Keratinocyte (primary cell): Measurements from ENCODE around the gene TEKT2. TPM values are rescaled to one million over a fixed set of nuclear protein-coding genes. Genes with fewer than 3 reads are reported as not detected.

Experiments
- DNase-seq: peaks from one replicate; pipeline ENCODE4 v3.0.0-alpha.2; 2011; ENCODE audit warnings: low read depth, missing footprints, low spot score
- FAIRE-seq: peaks from 2 replicates; lab custom pipeline; 2011; peaks lifted over from hg19 to GRCh38; lab: Jason Lieb, UNC
- H2AFZ ChIP-seq: 2 replicates; pipeline ENCODE4 v1.6.0; 2012; ENCODE audit warnings: low read length, control low read depth, inconsistent platforms; ENCODE audit not compliant: control insufficient read depth
- H3K27ac ChIP-seq: 2 replicates; pipeline ENCODE4 v1.5.1; 2011; ENCODE audit warnings: low read length; ENCODE audit not compliant: control insufficient read depth, insufficient read depth
- H3K27me3 ChIP-seq: 3 replicates; pipeline ENCODE4 v1.6.0; 2011; ENCODE audit warnings: low read length; ENCODE audit not compliant: control insufficient read depth, insufficient read depth; ENCODE audit errors: extremely low read depth
- H3K36me3 ChIP-seq, 2 experiments: 2 replicates in 1 of 2; 3 replicates in 1 of 2; pipeline ENCODE4 v1.5.1; 2011; ENCODE audit warnings: low read length in 2 of 2, mild to moderate bottlenecking in 1 of 2; ENCODE audit not compliant: control insufficient read depth in 2 of 2, insufficient read depth in 2 of 2; ENCODE audit errors: extremely low read depth in 1 of 2
- H3K4me1 ChIP-seq: 3 replicates; pipeline ENCODE4 v1.5.1; 2011; ENCODE audit warnings: low read length; ENCODE audit not compliant: control insufficient read depth, insufficient read depth; ENCODE audit errors: extremely low read depth
- H3K4me2 ChIP-seq: 3 replicates; pipeline ENCODE4 v1.6.0; 2011; ENCODE audit warnings: low read depth, low read length; ENCODE audit not compliant: control insufficient read depth, insufficient read depth; ENCODE audit errors: extremely low read depth
- H3K4me3 ChIP-seq, 3 experiments: fragments of 200-600 bp in 1 of 3; sonication (generic) in 1 of 3; 2 replicates in 2 of 3; 3 replicates in 1 of 3; pipeline ENCODE4 v1.5.1; 2011 to 2016; ENCODE audit warnings: low read length in 3 of 3, mild to moderate bottlenecking in 3 of 3, control low read depth in 2 of 3, inconsistent platforms in 1 of 3, low read depth in 1 of 3, mixed read lengths in 1 of 3, mixed run types in 1 of 3, moderate library complexity in 1 of 3; ENCODE audit not compliant: control insufficient read depth in 2 of 3, insufficient read depth in 2 of 3; ENCODE audit errors: extremely low read depth in 1 of 3
- H3K79me2 ChIP-seq: 2 replicates; pipeline ENCODE4 v1.6.0; 2012; ENCODE audit warnings: low read length; ENCODE audit not compliant: control insufficient read depth, insufficient read depth
- H3K9ac ChIP-seq: 3 replicates; pipeline ENCODE4 v1.6.0; 2011; ENCODE audit warnings: low read length; ENCODE audit not compliant: control insufficient read depth, insufficient read depth; ENCODE audit errors: extremely low read depth
- H3K9me1 ChIP-seq: 3 replicates; pipeline ENCODE4 v1.6.0; 2011; ENCODE audit warnings: low read length; ENCODE audit not compliant: control insufficient read depth, insufficient read depth; ENCODE audit errors: extremely low read depth
- H3K9me3 ChIP-seq: 2 replicates; pipeline ENCODE4 v1.5.1; 2012; ENCODE audit warnings: low read depth, low read length; ENCODE audit not compliant: control insufficient read depth
- H4K20me1 ChIP-seq: 3 replicates; pipeline ENCODE4 v1.6.0; 2011; ENCODE audit warnings: low read length; ENCODE audit not compliant: control insufficient read depth, insufficient read depth; ENCODE audit errors: extremely low read depth
- EZH2 ChIP-seq: IDR thresholded peaks from one replicate; pipeline ENCODE4 v1.6.1; 2012; ENCODE audit warnings: inconsistent platforms, mild to moderate bottlenecking, low read length, moderate library complexity
- dilution Hi-C: fragments of 300-500 bp; cut with MboI; formaldehyde crosslinking; loops from one replicate; pipeline ENCODE4 v1.7.0; 2020; ENCODE audit warnings: low sequenced_read_pairs; ENCODE audit not compliant: extremely low pct_ligation_motif_present
- polyA plus RNA-seq, 5 experiments: library from polyadenylated mRNA; depleted of rRNA in 3 of 5; stranded (reverse) in 3 of 5; stranded (forward) in 1 of 5; unstranded in 1 of 5; fragments of >200 nt; gene quantifications; 1 replicate in 1 of 5; 2 replicates in 3 of 5; 3 replicates in 1 of 5; pipeline versions ENCODE4 v1.2.1 to v1.2.3, GENCODE V29; 2011 to 2012; ENCODE audit warnings: missing spikeins in 2 of 5, low read depth in 1 of 5, low replicate concordance in 1 of 5
- TF ChIP-seq, protein P1 (sequence below), 3 experiments: IDR thresholded peaks in 1 of 3; conservative IDR thresholded peaks in 1 of 3; optimal IDR thresholded peaks in 1 of 3; 2 replicates in 2 of 3; 3 replicates in 1 of 3; pipeline versions ENCODE3 to v1.5.1; 2011; ENCODE audit warnings: low read length in 3 of 3, mild to moderate bottlenecking in 3 of 3, moderate library complexity in 2 of 3, control low read depth in 1 of 3, inconsistent platforms in 1 of 3; ENCODE audit not compliant: insufficient read depth in 2 of 3; ENCODE audit errors: extremely low read depth in 1 of 3

Gene TEKT2
- polyA plus RNA-seq, 1 donor (not counting 4 experiments of a cell fraction or from before 2014, with no cell fraction given) = 0.03 TPM

DNA sequence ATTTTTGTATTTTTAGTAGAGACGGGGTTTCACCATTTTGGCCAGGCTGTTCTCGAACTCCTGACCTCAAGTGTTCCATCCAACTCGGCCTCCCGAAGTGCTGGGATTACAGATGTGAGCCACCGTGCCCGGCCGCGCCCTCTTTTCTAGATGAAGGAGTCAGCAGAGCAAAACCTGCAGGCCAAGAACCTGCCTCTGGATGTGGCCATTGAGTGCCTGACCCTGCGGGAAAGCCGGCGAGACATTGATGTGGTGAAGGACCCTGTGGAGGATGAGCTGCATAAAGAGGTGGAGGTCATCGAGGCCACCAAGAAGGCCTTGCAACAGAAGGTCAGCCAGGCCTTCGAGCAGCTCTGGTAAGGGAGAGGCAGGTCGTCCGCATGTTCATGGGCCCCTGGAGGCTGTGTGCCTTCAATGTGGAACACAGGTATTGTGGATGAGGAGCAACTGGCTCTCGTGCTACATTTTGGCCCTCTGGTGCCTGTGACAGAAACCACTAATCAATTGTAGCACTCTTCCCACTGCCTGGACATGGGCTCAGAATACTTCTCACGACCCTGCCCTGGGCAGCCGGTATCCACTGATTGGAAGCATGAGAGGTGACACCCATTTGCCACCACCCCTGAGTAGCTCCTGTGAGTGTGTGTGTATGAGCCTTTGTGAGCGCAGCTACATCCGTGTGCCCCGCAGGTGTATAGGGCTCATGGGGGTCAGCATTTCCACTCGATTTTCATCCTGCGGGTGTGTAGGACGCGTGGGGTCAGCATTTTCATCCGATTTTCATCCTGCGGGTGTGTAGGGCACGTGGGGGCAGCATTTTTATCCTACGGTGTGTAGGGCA is 2.0 kb downstream of the TEKT2 start:
- Histone ChIP-seq H3K9me3 (no peaks in the 10 kb centered on the region), H3K9me1 (no peaks in the 10 kb centered on the region), H3K79me2 (peaks cover 21% of the 10 kb centered on the region), H3K4me3 (no peak overlapping the region), H3K36me3 (peaks cover 0 to 6% of the 10 kb centered on the region in 2 experiments), H3K27ac (no peak overlapping the region), H3K4me2 (no peak overlapping the region), H4K20me1 (no peaks in the 10 kb centered on the region), H3K4me1 (peaks cover 29% of the 10 kb centered on the region), H3K27me3 (no peaks in the 10 kb centered on the region), H3K9ac (no peak overlapping the region), H2AFZ (no peak overlapping the region)
- dilution Hi-C loops = no loop called here
- no peak for FAIRE-seq
- no peak for DNase-seq
- TF ChIP-seq, protein P1, sequence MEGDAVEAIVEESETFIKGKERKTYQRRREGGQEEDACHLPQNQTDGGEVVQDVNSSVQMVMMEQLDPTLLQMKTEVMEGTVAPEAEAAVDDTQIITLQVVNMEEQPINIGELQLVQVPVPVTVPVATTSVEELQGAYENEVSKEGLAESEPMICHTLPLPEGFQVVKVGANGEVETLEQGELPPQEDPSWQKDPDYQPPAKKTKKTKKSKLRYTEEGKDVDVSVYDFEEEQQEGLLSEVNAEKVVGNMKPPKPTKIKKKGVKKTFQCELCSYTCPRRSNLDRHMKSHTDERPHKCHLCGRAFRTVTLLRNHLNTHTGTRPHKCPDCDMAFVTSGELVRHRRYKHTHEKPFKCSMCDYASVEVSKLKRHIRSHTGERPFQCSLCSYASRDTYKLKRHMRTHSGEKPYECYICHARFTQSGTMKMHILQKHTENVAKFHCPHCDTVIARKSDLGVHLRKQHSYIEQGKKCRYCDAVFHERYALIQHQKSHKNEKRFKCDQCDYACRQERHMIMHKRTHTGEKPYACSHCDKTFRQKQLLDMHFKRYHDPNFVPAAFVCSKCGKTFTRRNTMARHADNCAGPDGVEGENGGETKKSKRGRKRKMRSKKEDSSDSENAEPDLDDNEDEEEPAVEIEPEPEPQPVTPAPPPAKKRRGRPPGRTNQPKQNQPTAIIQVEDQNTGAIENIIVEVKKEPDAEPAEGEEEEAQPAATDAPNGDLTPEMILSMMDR (optimal IDR thresholded peaks at IDR 0.05 in 1 of 3, IDR thresholded peaks at IDR 0.05 in 1 of 3, conservative IDR thresholded peaks at IDR 0.05 in 1 of 3; ENCODE audit: extremely low read depth in 1 of 3, insufficient read depth in 2 of 3, low read length in 3 of 3) = no peak
- TF ChIP-seq EZH2 = no peak

DNA sequence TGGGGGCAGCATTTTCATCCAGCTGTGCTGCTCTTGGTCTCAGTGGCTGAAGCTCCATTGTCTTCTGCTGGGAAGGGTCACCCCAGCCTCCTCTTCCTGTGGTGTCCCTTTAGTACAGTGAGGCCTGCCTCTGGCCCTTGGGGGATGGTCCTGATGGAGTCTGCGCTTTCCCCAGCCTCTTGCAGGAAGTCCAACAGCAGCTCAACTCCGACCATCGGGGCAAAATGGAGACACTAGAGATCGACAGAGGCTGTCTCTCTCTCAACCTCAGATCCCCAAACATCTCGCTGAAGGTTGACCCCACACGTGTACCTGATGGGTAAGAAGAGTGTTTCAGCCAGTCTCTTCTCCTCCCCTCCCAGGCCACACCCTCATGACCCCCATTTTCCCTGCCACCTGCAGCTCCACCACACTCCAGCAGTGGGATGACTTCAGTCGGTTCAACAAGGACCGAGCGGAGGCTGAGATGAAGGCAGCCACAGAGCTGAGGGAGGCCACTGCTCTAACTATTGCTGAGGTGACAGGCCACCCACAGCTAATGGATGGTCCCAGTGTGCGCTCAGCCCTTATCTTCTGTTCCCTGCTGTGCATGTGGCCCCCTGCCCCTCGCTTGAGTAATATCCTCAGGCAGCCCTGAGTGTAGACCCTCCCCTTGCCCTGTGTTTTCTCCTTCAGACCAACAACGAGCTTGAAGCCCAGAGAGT is 2.8 kb downstream of the TEKT2 start:
- Histone ChIP-seq H3K4me2 (no peak overlapping the region), H3K27ac (no peak overlapping the region), H3K4me1 (peaks cover 24% of the 10 kb centered on the region), H3K36me3 (peaks cover 4 to 14% of the 10 kb centered on the region in 2 experiments), H2AFZ (no peak overlapping the region), H3K9me3 (no peaks in the 10 kb centered on the region), H3K27me3 (no peaks in the 10 kb centered on the region), H3K4me3 (no peak overlapping the region), H3K79me2 (peaks cover 28% of the 10 kb centered on the region), H3K9me1 (no peaks in the 10 kb centered on the region), H3K9ac (no peak overlapping the region), H4K20me1 (no peaks in the 10 kb centered on the region)
- no peak for DNase-seq
- no peak for FAIRE-seq
- TF ChIP-seq, protein P1 (optimal IDR thresholded peaks at IDR 0.05 in 1 of 3, IDR thresholded peaks at IDR 0.05 in 1 of 3, conservative IDR thresholded peaks at IDR 0.05 in 1 of 3; ENCODE audit: extremely low read depth in 1 of 3, insufficient read depth in 2 of 3, low read length in 3 of 3) = no peak
- no peak for TF ChIP-seq EZH2
- dilution Hi-C loops = no loop called here
